Stimulated activated effector memory CD8-positive, alpha-beta T cell treated with anti-CD3 and anti-CD28 coated beads, Interleukin-12 subunit alpha, Interleukin-12 subunit beta, amount 100 ng/mL, for 72 hours (primary cell): ENCODE results near the gene MORF4L1.
"Not testable (repeated sequence)": the region's sequence is repeated elsewhere in the genome, so short reads cannot be mapped to it uniquely, and the experiment has no call there.

Source experiments
- ATAC-seq: fragments of 150-1000 bp; cut with Tn5 transposase; 2 replicates; pipeline ENCODE4 v1.10.0; 2021
- DNase-seq, 2 donors: peaks; one replicate each; pipeline ENCODE4 v3.0.0; 2021 to 2022; ENCODE audit warnings: low spot score in 2 of 2
- H3K27ac Mint-ChIP-seq: one replicate; pipeline ENCODE4 v1.8.0; 2022; ENCODE audit warnings: mild to moderate bottlenecking, mixed read lengths
- H3K36me3 Mint-ChIP-seq: one replicate; pipeline ENCODE4 v1.8.0; 2022; ENCODE audit warnings: mild to moderate bottlenecking, mixed read lengths
- H3K4me1 Mint-ChIP-seq: one replicate; pipeline ENCODE4 v1.8.0; 2022; ENCODE audit warnings: mixed read lengths
- H3K4me3 Mint-ChIP-seq: one replicate; pipeline ENCODE4 v1.8.0; 2022; ENCODE audit warnings: mild to moderate bottlenecking, mixed read lengths
- H3K9me3 Mint-ChIP-seq: one replicate; pipeline ENCODE4 v1.8.0; 2022; ENCODE audit warnings: mixed read lengths

Gene MORF4L1

GRCh38 chr15:78872155-78872971 lies at the start of gene MORF4L1:
TSS of gene MORF4L1 (plus strand) at chr15:78872890. CDS start at chr15:78873018, 128 bp downstream.
- Mint-ChIP-seq H3K9me3 (no peaks in the 10 kb centered on the region), H3K4me1 (peaks cover 31% of the 10 kb centered on the region), H3K36me3 (peaks cover 53% of the 10 kb centered on the region), H3K4me3 (peak within 1 kb of the TSS; percentile 97), H3K27ac (peak within 1 kb of the TSS; percentile 100)
- ATAC-seq, result peak; percentile 89
- peak; percentile 92 to 95 for DNase-seq

GRCh38 chr15:78828920-78829319 lies 43.8 kb upstream of the MORF4L1 start:
- no peak overlapping the region for H3K27ac Mint-ChIP-seq
- ATAC-seq (no peak), DNase-seq (no peak)
- no peaks in the 10 kb centered on the region for H3K36me3 Mint-ChIP-seq
- no peak overlapping the region for H3K4me3 Mint-ChIP-seq
- no peaks in the 10 kb centered on the region for H3K4me1 Mint-ChIP-seq
- no peaks in the 10 kb centered on the region for H3K9me3 Mint-ChIP-seq

- peak; percentile 52 for ATAC-seq
- no peak overlapping the region for H3K27ac Mint-ChIP-seq
- peak overlapping the region; percentile 50 for H3K4me3 Mint-ChIP-seq
Observed at GRCh38 chr15:78830514-78831228, 42.0 kb upstream of the MORF4L1 start.

GRCh38 chr15:78831229-78832207 lies 41.2 kb upstream of the MORF4L1 start:
- Mint-ChIP-seq H3K9me3 (no peaks in the 10 kb centered on the region), H3K4me1 (no peaks in the 10 kb centered on the region), H3K36me3 (no peaks in the 10 kb centered on the region), H3K27ac (no peak overlapping the region), H3K4me3 (peak overlapping the region; percentile 50)
- DNase-seq (no peak), ATAC-seq (no peak)

More at GRCh38 chr15:78830514-78831228, 42.0 kb upstream of the MORF4L1 start:
- DNase-seq, result no peak
- Mint-ChIP-seq H3K4me1 (no peaks in the 10 kb centered on the region), H3K36me3 (no peaks in the 10 kb centered on the region), H3K9me3 (no peaks in the 10 kb centered on the region)

GRCh38 chr15:78836333-78836732 lies 36.4 kb upstream of the MORF4L1 start:
- Mint-ChIP-seq H3K4me3 (no peak overlapping the region), H3K27ac (no peak overlapping the region), H3K36me3 (no peaks in the 10 kb centered on the region), H3K9me3 (no peaks in the 10 kb centered on the region), H3K4me1 (no peaks in the 10 kb centered on the region)
- DNase-seq, result no peak
- no peak for ATAC-seq

GRCh38 chr15:78837131-78837530 lies 35.6 kb upstream of the MORF4L1 start:
- no peak overlapping the region for H3K27ac Mint-ChIP-seq
- no peak overlapping the region for H3K4me3 Mint-ChIP-seq
- H3K36me3 Mint-ChIP-seq, result no peaks in the 10 kb centered on the region
- DNase-seq (no peak), ATAC-seq (no peak)
- H3K4me1 Mint-ChIP-seq, result no peaks in the 10 kb centered on the region
- H3K9me3 Mint-ChIP-seq, result no peaks in the 10 kb centered on the region

- no peaks in the 10 kb centered on the region for H3K9me3 Mint-ChIP-seq
- no peaks in the 10 kb centered on the region for H3K4me1 Mint-ChIP-seq
- no peak overlapping the region for H3K4me3 Mint-ChIP-seq
- DNase-seq (no peak), ATAC-seq (no peak)
- H3K27ac Mint-ChIP-seq, result no peak overlapping the region
- no peaks in the 10 kb centered on the region for H3K36me3 Mint-ChIP-seq
Observed at GRCh38 chr15:78837543-78837942, 35.1 kb upstream of the MORF4L1 start.

- Mint-ChIP-seq H3K36me3 (no peaks in the 10 kb centered on the region), H3K4me1 (no peaks in the 10 kb centered on the region), H3K27ac (no peak overlapping the region), H3K9me3 (no peaks in the 10 kb centered on the region), H3K4me3 (no peak overlapping the region)
- no peak for ATAC-seq
- no peak for DNase-seq
Observed at GRCh38 chr15:78838489-78838888, 34.2 kb upstream of the MORF4L1 start.

GRCh38 chr15:78839151-78839550 lies 33.5 kb upstream of the MORF4L1 start:
- not testable (repeated sequence) for H3K4me3 Mint-ChIP-seq, H3K36me3 Mint-ChIP-seq, H3K27ac Mint-ChIP-seq, ATAC-seq, H3K9me3 Mint-ChIP-seq, H3K4me1 Mint-ChIP-seq, DNase-seq

GRCh38 chr15:78840661-78841375 lies 31.9 kb upstream of the MORF4L1 start:
- H3K9me3 Mint-ChIP-seq, result no peaks in the 10 kb centered on the region
- no peak overlapping the region for H3K4me3 Mint-ChIP-seq
- no peaks in the 10 kb centered on the region for H3K4me1 Mint-ChIP-seq
- H3K36me3 Mint-ChIP-seq, result no peaks in the 10 kb centered on the region
- no peak for ATAC-seq
- no peak for DNase-seq
- H3K27ac Mint-ChIP-seq, result peak overlapping the region; percentile 29

GRCh38 chr15:78841376-78841706 lies 31.3 kb upstream of the MORF4L1 start:
- no peak for ATAC-seq
- H3K4me3 Mint-ChIP-seq, result no peak overlapping the region

GRCh38 chr15:78841891-78842290 lies 30.8 kb upstream of the MORF4L1 start:
- H3K36me3 Mint-ChIP-seq, result no peaks in the 10 kb centered on the region
- DNase-seq, result no peak
- no peak overlapping the region for H3K4me3 Mint-ChIP-seq
- no peaks in the 10 kb centered on the region for H3K9me3 Mint-ChIP-seq
- ATAC-seq, result no peak
- no peaks in the 10 kb centered on the region for H3K4me1 Mint-ChIP-seq
- peak overlapping the region; percentile 61 for H3K27ac Mint-ChIP-seq

More at GRCh38 chr15:78841376-78841706, 31.3 kb upstream of the MORF4L1 start:
- no peaks in the 10 kb centered on the region for H3K4me1 Mint-ChIP-seq
- no peaks in the 10 kb centered on the region for H3K9me3 Mint-ChIP-seq
- H3K36me3 Mint-ChIP-seq, result no peaks in the 10 kb centered on the region
- peak overlapping the region; percentile 29 for H3K27ac Mint-ChIP-seq
- DNase-seq, result no peak

- DNase-seq, result no peak
- ATAC-seq, result peak; percentile 31
- H3K4me1 Mint-ChIP-seq, result no peaks in the 10 kb centered on the region
- H3K36me3 Mint-ChIP-seq, result no peaks in the 10 kb centered on the region
- H3K4me3 Mint-ChIP-seq, result no peak overlapping the region
- H3K27ac Mint-ChIP-seq, result peak overlapping the region; percentile 61
- H3K9me3 Mint-ChIP-seq, result no peaks in the 10 kb centered on the region
Observed at GRCh38 chr15:78842519-78842918, 30.2 kb upstream of the MORF4L1 start.

GRCh38 chr15:78846906-78847305 lies 25.8 kb upstream of the MORF4L1 start:
- H3K27ac Mint-ChIP-seq, H3K4me1 Mint-ChIP-seq, H3K36me3 Mint-ChIP-seq, ATAC-seq, H3K9me3 Mint-ChIP-seq, H3K4me3 Mint-ChIP-seq, DNase-seq: not testable (repeated sequence)
